Measurements from ENCODE around the gene TAF4.
"Not testable (repeated sequence)": the region's sequence is repeated elsewhere in the genome, so short reads cannot be mapped to it uniquely, and the experiment has no call there.

Gene TAF4

GRCh38 chr20:62097881-62098407 is 32.3 kb upstream of the TAF4 start:
- Histone ChIP-seq H3K36me3 (ENCODE audit: control insufficient read depth, insufficient read depth, low read length) (no peaks in the 10 kb centered on the region), H3K4me1 (ENCODE audit: control insufficient read depth, insufficient read depth, low read length) (no peaks in the 10 kb centered on the region), H3K27me3 (ENCODE audit: control insufficient read depth, insufficient read depth, low read length) (no peaks in the 10 kb centered on the region), H3K9me3 (ENCODE audit: control insufficient read depth, insufficient read depth, low read length) (no peaks in the 10 kb centered on the region), H3K27ac (ENCODE audit: low read length) (no peak overlapping the region), H3K4me3 (ENCODE audit: low read length) (no peak overlapping the region)
- no peak for DNase-seq (ENCODE audit: low read depth, low spot score)
- WGBS (ENCODE audit: insufficient coverage, insufficient read length), result no CpG with 5 or more reads among the region's 16 CpGs

- Histone ChIP-seq H3K4me3 (ENCODE audit: low read length) (no peak overlapping the region), H3K27ac (ENCODE audit: low read length) (no peak overlapping the region), H3K4me1 (ENCODE audit: control insufficient read depth, insufficient read depth, low read length) (no peaks in the 10 kb centered on the region), H3K9me3 (ENCODE audit: control insufficient read depth, insufficient read depth, low read length) (no peaks in the 10 kb centered on the region), H3K36me3 (ENCODE audit: control insufficient read depth, insufficient read depth, low read length) (no peaks in the 10 kb centered on the region), H3K27me3 (ENCODE audit: control insufficient read depth, insufficient read depth, low read length) (no peaks in the 10 kb centered on the region)
- DNase-seq (ENCODE audit: low read depth, low spot score), result no peak
- WGBS (ENCODE audit: insufficient coverage, insufficient read length), result no CpG with 5 or more reads among the region's 30 CpGs
Measured at GRCh38 chr20:62096421-62097380, 31.0 kb upstream of the TAF4 start.

- no peak overlapping the region for H3K4me3 ChIP-seq (ENCODE audit: low read length)
- no peaks in the 10 kb centered on the region for H3K36me3 ChIP-seq (ENCODE audit: control insufficient read depth, insufficient read depth, low read length)
- no peak for DNase-seq (ENCODE audit: low read depth, low spot score)
- no peaks in the 10 kb centered on the region; the same call in 1 of the 2 replicates for H3K4me1 ChIP-seq (ENCODE audit: control insufficient read depth, insufficient read depth, low read length)
- WGBS (ENCODE audit: insufficient coverage, insufficient read length), result no CpG with 5 or more reads among the region's 3 CpGs
- H3K9me3 ChIP-seq (ENCODE audit: control insufficient read depth, insufficient read depth, low read length), result no peaks in the 10 kb centered on the region
- no peaks in the 10 kb centered on the region for H3K27me3 ChIP-seq (ENCODE audit: control insufficient read depth, insufficient read depth, low read length)
- no peak overlapping the region for H3K27ac ChIP-seq (ENCODE audit: low read length)
Measured at GRCh38 chr20:62089393-62089792, 23.7 kb upstream of the TAF4 start.

DNA sequence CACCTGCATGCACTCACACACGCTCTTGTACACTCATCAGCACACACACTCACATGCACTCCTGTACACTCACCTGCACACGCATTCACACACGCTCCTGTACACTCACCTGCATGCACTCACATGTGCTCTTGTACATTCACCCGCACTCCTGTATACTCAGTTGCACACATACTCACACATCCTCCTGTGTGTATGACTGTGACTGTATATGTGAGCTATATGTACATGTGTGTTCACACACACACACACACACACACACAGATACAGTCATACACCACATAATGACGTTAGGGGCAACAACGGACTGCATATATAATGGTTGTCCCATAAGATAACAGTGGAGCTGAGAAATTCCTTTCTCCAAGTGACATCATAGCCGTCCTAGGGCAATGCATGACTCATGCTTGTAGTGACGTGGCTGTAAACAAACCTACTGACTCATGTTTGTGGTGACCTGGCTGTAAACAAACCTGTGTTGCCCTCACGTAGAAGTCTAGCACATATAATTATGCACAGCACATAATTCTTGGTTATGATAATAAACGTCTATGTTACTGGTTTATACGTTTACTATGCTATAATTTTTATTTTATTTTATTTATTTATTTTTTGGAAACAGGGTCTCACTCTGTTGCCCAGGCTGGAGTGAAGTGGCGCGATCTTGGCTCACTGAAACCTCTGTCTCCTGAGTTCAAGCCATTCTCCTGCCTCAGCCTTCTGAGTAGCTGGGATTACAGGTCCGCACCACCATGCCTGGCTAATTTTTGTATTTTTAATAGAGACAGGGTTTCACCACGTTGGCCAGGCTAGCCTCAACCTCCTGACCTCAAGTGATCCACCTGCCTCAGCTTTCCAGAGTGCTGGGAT is 22.8 kb upstream of the TAF4 start:
- no CpG with 5 or more reads among the region's 15 CpGs for WGBS (ENCODE audit: insufficient coverage, insufficient read length)
- H3K9me3 ChIP-seq (ENCODE audit: control insufficient read depth, insufficient read depth, low read length), result no peaks in the 10 kb centered on the region
- H3K36me3 ChIP-seq (ENCODE audit: control insufficient read depth, insufficient read depth, low read length), result no peaks in the 10 kb centered on the region
- no peak overlapping the region for H3K27ac ChIP-seq (ENCODE audit: low read length)
- H3K27me3 ChIP-seq (ENCODE audit: control insufficient read depth, insufficient read depth, low read length), result no peaks in the 10 kb centered on the region
- no peaks in the 10 kb centered on the region; the same call in 1 of the 2 replicates for H3K4me1 ChIP-seq (ENCODE audit: control insufficient read depth, insufficient read depth, low read length)
- no peak for DNase-seq (ENCODE audit: low read depth, low spot score)
- no peak overlapping the region for H3K4me3 ChIP-seq (ENCODE audit: low read length)

DNA sequence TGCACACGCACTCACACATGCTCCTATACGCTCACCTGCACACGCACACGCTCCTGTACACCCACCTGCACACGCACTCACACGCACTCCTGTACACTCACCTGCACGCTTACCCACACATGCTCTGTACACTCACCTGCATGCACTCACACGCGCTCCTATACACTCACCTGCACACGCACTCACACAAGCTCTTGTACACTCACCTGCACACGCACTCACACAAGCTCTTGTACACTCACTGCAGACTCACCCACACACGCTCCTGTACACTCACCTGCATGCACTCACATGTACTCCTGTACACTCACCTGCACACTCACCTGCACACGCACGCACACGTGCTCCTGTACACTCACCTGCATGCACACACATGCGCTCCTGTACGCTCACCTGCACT is 22.0 kb upstream of the TAF4 start:
- H3K27ac ChIP-seq (ENCODE audit: low read length), result no peak overlapping the region
- 100% methylated on average over 2 of the region's 17 CpGs for WGBS (ENCODE audit: insufficient coverage, insufficient read length)
- no peaks in the 10 kb centered on the region for H3K27me3 ChIP-seq (ENCODE audit: control insufficient read depth, insufficient read depth, low read length)
- no peaks in the 10 kb centered on the region; the same call in 1 of the 2 replicates for H3K4me1 ChIP-seq (ENCODE audit: control insufficient read depth, insufficient read depth, low read length)
- no peak overlapping the region for H3K4me3 ChIP-seq (ENCODE audit: low read length)
- H3K36me3 ChIP-seq (ENCODE audit: control insufficient read depth, insufficient read depth, low read length), result no peaks in the 10 kb centered on the region
- no peaks in the 10 kb centered on the region for H3K9me3 ChIP-seq (ENCODE audit: control insufficient read depth, insufficient read depth, low read length)
- DNase-seq (ENCODE audit: low read depth, low spot score), result no peak

- Histone ChIP-seq H3K4me3 (ENCODE audit: low read length) (no peak overlapping the region), H3K9me3 (ENCODE audit: control insufficient read depth, insufficient read depth, low read length) (no peaks in the 10 kb centered on the region)
- WGBS (ENCODE audit: insufficient coverage, insufficient read length), result 100% methylated on average over 1 of the region's 11 CpGs
Measured at GRCh38 chr20:62087227-62087626, 21.5 kb upstream of the TAF4 start.

GRCh38 chr20:62085206-62085605 is 19.5 kb upstream of the TAF4 start:
- no peaks in the 10 kb centered on the region; the same call in 1 of the 2 replicates for H3K4me1 ChIP-seq (ENCODE audit: control insufficient read depth, insufficient read depth, low read length)
- WGBS (ENCODE audit: insufficient coverage, insufficient read length), result no CpG with 5 or more reads among the region's 9 CpGs
- DNase-seq (ENCODE audit: low read depth, low spot score), result no peak
- no peak overlapping the region for H3K27ac ChIP-seq (ENCODE audit: low read length)
- no peaks in the 10 kb centered on the region for H3K27me3 ChIP-seq (ENCODE audit: control insufficient read depth, insufficient read depth, low read length)
- no peaks in the 10 kb centered on the region for H3K36me3 ChIP-seq (ENCODE audit: control insufficient read depth, insufficient read depth, low read length)
- H3K4me3 ChIP-seq (ENCODE audit: low read length), result no peak overlapping the region
- no peaks in the 10 kb centered on the region for H3K9me3 ChIP-seq (ENCODE audit: control insufficient read depth, insufficient read depth, low read length)

More at GRCh38 chr20:62087227-62087626, 21.5 kb upstream of the TAF4 start:
- H3K36me3 ChIP-seq (ENCODE audit: control insufficient read depth, insufficient read depth, low read length), result no peaks in the 10 kb centered on the region
- H3K4me1 ChIP-seq (ENCODE audit: control insufficient read depth, insufficient read depth, low read length), result no peaks in the 10 kb centered on the region; the same call in 1 of the 2 replicates
- no peak for DNase-seq (ENCODE audit: low read depth, low spot score)
- no peaks in the 10 kb centered on the region for H3K27me3 ChIP-seq (ENCODE audit: control insufficient read depth, insufficient read depth, low read length)
- no peak overlapping the region for H3K27ac ChIP-seq (ENCODE audit: low read length)

DNA sequence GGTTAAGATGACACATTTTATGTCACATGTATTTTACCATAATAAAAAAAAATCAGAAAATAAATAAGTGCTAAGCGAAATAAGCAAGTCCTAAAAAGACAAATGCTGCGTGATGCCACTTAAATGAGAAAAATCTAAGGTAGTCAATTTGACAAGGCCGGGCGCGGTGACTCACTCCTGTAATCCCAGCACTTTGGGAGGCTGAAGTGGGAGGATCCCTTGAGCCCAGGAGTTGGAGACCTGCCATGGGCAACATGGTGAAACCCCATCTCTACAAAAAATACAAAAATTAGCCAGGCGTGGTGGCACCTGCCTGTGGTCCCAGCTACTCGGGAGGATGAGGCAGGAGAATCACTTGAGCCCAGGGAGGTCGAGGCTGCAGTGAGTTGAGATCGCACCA is 18.5 kb upstream of the TAF4 start:
- H3K27ac ChIP-seq (ENCODE audit: low read length); H3K9me3 ChIP-seq (ENCODE audit: control insufficient read depth, insufficient read depth, low read length); H3K4me1 ChIP-seq (ENCODE audit: control insufficient read depth, insufficient read depth, low read length); H3K4me3 ChIP-seq (ENCODE audit: low read length); DNase-seq (ENCODE audit: low read depth, low spot score); H3K36me3 ChIP-seq (ENCODE audit: control insufficient read depth, insufficient read depth, low read length); H3K27me3 ChIP-seq (ENCODE audit: control insufficient read depth, insufficient read depth, low read length): not testable (repeated sequence)
- no CpG with 5 or more reads among the region's 9 CpGs for WGBS (ENCODE audit: insufficient coverage, insufficient read length)

DNA sequence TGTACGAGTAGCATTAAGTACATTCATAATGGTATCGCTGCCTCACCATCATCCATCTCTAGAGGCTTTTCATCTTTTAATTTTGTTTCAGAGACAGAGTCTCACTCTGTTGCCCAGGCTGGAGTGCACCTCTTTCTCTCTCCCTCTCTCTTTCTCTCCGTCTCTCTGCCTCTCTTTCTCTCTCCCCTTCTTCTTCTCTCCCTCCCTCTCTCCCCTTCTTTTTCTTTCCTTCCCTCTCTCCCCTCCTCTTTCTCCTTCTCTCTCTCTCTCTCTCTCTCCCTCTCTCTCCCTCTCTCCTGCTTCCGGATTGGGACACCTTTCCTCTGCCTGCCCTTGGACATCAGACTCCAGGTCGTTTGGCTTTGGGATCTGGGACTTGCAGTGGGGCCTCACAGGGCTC is 17.6 kb upstream of the TAF4 start:
- Histone ChIP-seq H3K9me3 (ENCODE audit: control insufficient read depth, insufficient read depth, low read length) (peaks cover 2% of the 10 kb centered on the region; the same call in 1 of the 2 replicates), H3K4me1 (ENCODE audit: control insufficient read depth, insufficient read depth, low read length) (no peaks in the 10 kb centered on the region; the same call in 1 of the 2 replicates), H3K36me3 (ENCODE audit: control insufficient read depth, insufficient read depth, low read length) (no peaks in the 10 kb centered on the region), H3K4me3 (ENCODE audit: low read length) (no peak overlapping the region), H3K27ac (ENCODE audit: low read length) (no peak overlapping the region), H3K27me3 (ENCODE audit: control insufficient read depth, insufficient read depth, low read length) (no peaks in the 10 kb centered on the region)
- no CpG with 5 or more reads among the region's 5 CpGs for WGBS (ENCODE audit: insufficient coverage, insufficient read length)
- no peak for DNase-seq (ENCODE audit: low read depth, low spot score)

Measured in iPS DF 6.9 (cell line).